SH-SY5Y (cell line): ENCODE results near the gene CDKN2D.

Source experiments
- GATA2 ChIP-seq: IDR thresholded peaks from 2 replicates; pipeline ENCODE4 v1.6.1; 2011; ENCODE audit warnings: mild to moderate bottlenecking, low read depth, low read length
- GATA3 ChIP-seq: IDR thresholded peaks from 2 replicates; pipeline ENCODE4 v1.6.1; 2011; ENCODE audit warnings: low read depth, mild to moderate bottlenecking, low read length, moderate library complexity

DNA sequence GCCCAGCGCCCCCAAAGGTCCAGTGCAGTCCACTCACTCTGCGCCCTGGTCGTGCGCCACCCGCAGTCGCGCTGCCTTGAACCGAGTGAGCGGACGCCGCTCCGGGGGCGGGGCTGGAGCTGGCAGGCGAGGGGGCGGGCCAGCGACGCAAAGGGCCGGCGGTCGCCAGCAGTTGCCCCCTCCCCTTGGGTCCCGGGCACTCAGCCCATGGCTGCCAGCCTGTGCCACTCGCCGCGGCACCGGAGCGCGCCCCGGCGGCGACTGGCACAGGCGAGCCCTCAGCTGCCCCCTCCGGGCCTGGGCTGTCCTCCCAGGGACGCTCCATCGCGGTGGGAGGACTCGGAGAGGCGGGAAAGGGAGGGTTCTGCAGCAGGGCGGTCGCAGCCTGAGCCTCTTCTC, 51.4 kb downstream of the CDKN2D start, which contains the start of gene S1PR5:
- TF ChIP-seq GATA2 = no peak
- TF ChIP-seq GATA3 = no peak
